ENCODE data around the gene ITGA3.

The ITGA3 gene

GRCh38 chr17:50137042-50137441, 81.1 kb downstream of the ITGA3 start:
- H3K4me3 ChIP-seq (ENCODE audit: low read depth, low read length): no peak overlapping the region
- no peak for TF ChIP-seq CTCF (IDR thresholded peaks at IDR 0.05; ENCODE audit: control insufficient read depth, extremely low read depth, insufficient read depth)
- no peak for DNase-seq (ENCODE audit: low read depth)

GRCh38 chr17:50139185-50139783, 83.4 kb downstream of the ITGA3 start:
- no peak for TF ChIP-seq CTCF (IDR thresholded peaks at IDR 0.05; ENCODE audit: control insufficient read depth, extremely low read depth, insufficient read depth)
- H3K4me3 ChIP-seq (ENCODE audit: low read depth, low read length): no peak overlapping the region
- no peak for DNase-seq (ENCODE audit: low read depth)
